ENCODE measurements around the gene ERN1. TPM values are rescaled to one million over a fixed set of nuclear protein-coding genes. Genes with fewer than 3 reads are reported as not detected.

Gene ERN1
- total and polyA plus RNA-seq, 3 donors from 2014 or later: 7.0 to 13.0 (median 12.8) TPM

GRCh38 chr17:64091571-64091970 lies 38.4 kb downstream of the ERN1 start:
- 90 to 100% methylated on average over 1 to 6 of the region's 6 CpGs for WGBS, 2 donors
- Histone ChIP-seq H3K9me3 (no peaks in the 10 kb centered on the region), H3K27me3 (no peaks in the 10 kb centered on the region), H3K4me1 (peaks cover 3% of the 10 kb centered on the region), H3K36me3 (ENCODE audit: low read depth, missing control alignments) (no peaks in the 10 kb centered on the region), H3K4me3 (no peak overlapping the region), H3K27ac (no peak overlapping the region)
- TF ChIP-seq CTCF (IDR thresholded peaks at IDR 0.05): no peak
- TF ChIP-seq POLR2A (IDR thresholded peaks at IDR 0.05): no peak
- DNase-seq: no peak
- intact Hi-C loops (cut with DNase I; ENCODE audit: low total_unique reads): no loop called here

- no peaks in the 10 kb centered on the region for H3K27me3 ChIP-seq
- no peak overlapping the region for H3K27ac ChIP-seq
- H3K36me3 ChIP-seq (ENCODE audit: low read depth, missing control alignments): no peaks in the 10 kb centered on the region
- 84 to 88% methylated on average over 3 of the region's 3 CpGs for WGBS, 2 donors
- intact Hi-C loops (cut with DNase I; ENCODE audit: low total_unique reads): no loop called here
- H3K9me3 ChIP-seq: no peaks in the 10 kb centered on the region
- H3K4me1 ChIP-seq: peaks cover 3% of the 10 kb centered on the region
- DNase-seq: no peak
- H3K4me3 ChIP-seq: no peak overlapping the region
- no peak for TF ChIP-seq CTCF (IDR thresholded peaks at IDR 0.05)
- TF ChIP-seq POLR2A (IDR thresholded peaks at IDR 0.05): no peak
Observed at GRCh38 chr17:64091116-64091515, 38.8 kb downstream of the ERN1 start.

- 51 to 64% methylated on average over 5 of the region's 5 CpGs for WGBS, 2 donors
- DNase-seq: no peak
- Histone ChIP-seq H3K4me3 (no peak overlapping the region), H3K9me3 (no peaks in the 10 kb centered on the region), H3K27me3 (no peaks in the 10 kb centered on the region), H3K4me1 (peaks cover 3% of the 10 kb centered on the region), H3K36me3 (ENCODE audit: low read depth, missing control alignments) (no peaks in the 10 kb centered on the region), H3K27ac (no peak overlapping the region)
- intact Hi-C loops (cut with DNase I; ENCODE audit: low total_unique reads): no loop called here
- TF ChIP-seq CTCF (IDR thresholded peaks at IDR 0.05) (no peak), POLR2A (IDR thresholded peaks at IDR 0.05) (no peak)
Observed at GRCh38 chr17:64090144-64090543, 39.8 kb downstream of the ERN1 start.

GRCh38 chr17:64087252-64088005 lies 42.5 kb downstream of the ERN1 start:
- Histone ChIP-seq H3K9me3 (no peaks in the 10 kb centered on the region), H3K27ac (no peak overlapping the region), H3K4me1 (peaks cover 3% of the 10 kb centered on the region), H3K36me3 (ENCODE audit: low read depth, missing control alignments) (no peaks in the 10 kb centered on the region), H3K27me3 (no peaks in the 10 kb centered on the region), H3K4me3 (no peak overlapping the region)
- intact Hi-C loops (cut with DNase I; ENCODE audit: low total_unique reads): no loop called here
- WGBS, 2 donors: 87 to 100% methylated on average over 4 of the region's 4 CpGs
- DNase-seq: no peak
- TF ChIP-seq POLR2A (IDR thresholded peaks at IDR 0.05) (no peak), CTCF (IDR thresholded peaks at IDR 0.05) (no peak)

- no peaks in the 10 kb centered on the region for H3K36me3 ChIP-seq (ENCODE audit: low read depth, missing control alignments)
- H3K9me3 ChIP-seq: no peaks in the 10 kb centered on the region
- WGBS, 2 donors: 84 to 87% methylated on average over 2 of the region's 2 CpGs
- H3K27me3 ChIP-seq: no peaks in the 10 kb centered on the region
- no peak for TF ChIP-seq POLR2A (IDR thresholded peaks at IDR 0.05)
- peaks cover 3% of the 10 kb centered on the region for H3K4me1 ChIP-seq
- H3K27ac ChIP-seq: no peak overlapping the region
- no peak overlapping the region for H3K4me3 ChIP-seq
- intact Hi-C loops (cut with DNase I; ENCODE audit: low total_unique reads): no loop called here
- DNase-seq: no peak
Observed at GRCh38 chr17:64085650-64086005, 44.3 kb downstream of the ERN1 start.
